K562 (cell line): Measurements from ENCODE around the gene ZFAND2B. TPM values are rescaled to one million over a fixed set of nuclear protein-coding genes. Genes with fewer than 3 reads are reported as not detected.

Experiments
- HMG20A ChIP-seq: fragments of 450-650 bp; formaldehyde crosslinking; conservative IDR thresholded peaks from 2 replicates; pipeline ENCODE4 v1.4.0; 2020; ENCODE audit warnings: mild to moderate bottlenecking, mixed read lengths
- IRF9 ChIP-seq: fragments of 450-650 bp; IDR thresholded peaks from 2 replicates; pipeline ENCODE4 v1.6.1; 2016; ENCODE audit warnings: missing biosample characterization, missing genetic modification characterization
- MXI1 ChIP-seq: IDR thresholded peaks from 2 replicates; pipeline ENCODE4 v1.6.1; 2011; ENCODE audit warnings: low read depth, mild to moderate bottlenecking, improper control_type of control experiment, low read length
- NELFE ChIP-seq: IDR thresholded peaks from 2 replicates; pipeline ENCODE4 v1.6.1; 2011; ENCODE audit warnings: mild to moderate bottlenecking; ENCODE audit not compliant: insufficient read depth, insufficient read length
- NR2C1 ChIP-seq, 2 experiments: fragments of 450-650 bp; IDR thresholded peaks; 2 replicates each; pipeline ENCODE4 v1.6.1; 2017; ENCODE audit warnings: mild to moderate bottlenecking in 2 of 2, antibody characterized with exemption in 1 of 2, inconsistent platforms in 1 of 2, missing compliant biosample characterization in 1 of 2, missing genetic modification characterization in 1 of 2
- PHF8 ChIP-seq: fragments of 200-600 bp; sonication (generic); IDR thresholded peaks from 2 replicates; pipeline ENCODE4 v1.6.1; 2012; ENCODE audit warnings: mixed run types, mild to moderate bottlenecking, inconsistent platforms, low read length, moderate library complexity, borderline replicate concordance
- SFPQ ChIP-seq: fragments of 200-400 bp; formaldehyde crosslinking; IDR thresholded peaks from 2 replicates; pipeline ENCODE4 v1.6.1; 2017; ENCODE audit warnings: mild to moderate bottlenecking, low read depth, low read length, moderate library complexity
- SMARCA5 ChIP-seq: fragments of 450-650 bp; IDR thresholded peaks from 2 replicates; pipeline ENCODE4 v1.6.1; 2016
- XRCC4 ChIP-seq: IDR thresholded peaks from one replicate; pipeline ENCODE4 v1.6.1; 2011; ENCODE audit not compliant: insufficient read depth, insufficient read length; ENCODE audit errors: extremely low read depth
- ZBTB2 ChIP-seq: fragments of 450-650 bp; IDR thresholded peaks from 2 replicates; pipeline ENCODE4 v1.6.1; 2016; ENCODE audit warnings: antibody characterized with exemption
- ZBTB43 ChIP-seq: sonication (generic); formaldehyde crosslinking; IDR thresholded peaks from 2 replicates; pipeline ENCODE4 v1.8.0; 2023; ENCODE audit warnings: mild to moderate bottlenecking, missing genetic modification reagents
- ZBTB8A ChIP-seq: fragments of 450-650 bp; IDR thresholded peaks from 2 replicates; pipeline ENCODE4 v1.6.1; 2018; ENCODE audit warnings: mild to moderate bottlenecking, moderate library complexity; ENCODE audit not compliant: partially characterized antibody
- ZFP36 ChIP-seq: fragments of 150-350 bp; IDR thresholded peaks from 2 replicates; pipeline ENCODE4 v1.6.1; 2018; ENCODE audit warnings: low read length, low read depth; ENCODE audit not compliant: partially characterized antibody
- ZNF140 ChIP-seq: fragments of 250-450 bp; sonication (Bioruptor Pico); IDR thresholded peaks from 2 replicates; pipeline ENCODE4 v1.8.0; 2021; ENCODE audit warnings: moderate library complexity, mild to moderate bottlenecking, inconsistent platforms
- ZNF24 ChIP-seq: fragments of 450-650 bp; IDR thresholded peaks from 2 replicates; pipeline ENCODE4 v1.6.1; 2016
- ZNF778 ChIP-seq: fragments of 450-650 bp; formaldehyde crosslinking; IDR thresholded peaks from 2 replicates; pipeline ENCODE4 v1.4.0; 2020; ENCODE audit warnings: mild to moderate bottlenecking, moderate library complexity
- polyA plus RNA-seq, 8 experiments: library from polyadenylated mRNA; depleted of rRNA in 4 of 8; stranded (reverse) in 5 of 8; unstranded in 3 of 8; fragments of >200 nt; fragmentation: Nextera tagmentation in 2 of 8; fragmentation: Illumina TruSeq in 1 of 8; extraction: Ambion mirVana in 2 of 8; extraction: Trizol in 1 of 8; gene quantifications; 2 replicates each; pipeline versions ENCODE4 v1.2.1 to v1.2.3, GENCODE V29; 2011 to 2014; ENCODE audit warnings: inconsistent platforms in 1 of 8, missing spikeins in 1 of 8
- total RNA-seq, 7 experiments: library from RNA; depleted of rRNA in 6 of 7; stranded (reverse); fragments of >200 nt in 6 of 7; fragmentation: Illumina TruSeq in 2 of 7; extraction: Trizol in 2 of 7; gene quantifications; 2 replicates each; pipeline versions ENCODE4 v1.2.1 to v1.2.3, GENCODE V29; 2011 to 2021; ENCODE audit warnings: low replicate concordance in 1 of 7

ZFAND2B gene
- total and polyA plus RNA-seq, 9 of the 15 experiments (the other 6 are each of a cell fraction or from before 2014, with no cell fraction given): 9.9 to 33.3 (median 26.1) TPM

GRCh38 chr2:219229305-219230058, 22.9 kb downstream of the ZFAND2B start, which contains the start of the genes ANKZF1 and ATG9A (continued):
- no peak for TF ChIP-seq ZBTB43 (CRISPR knock-in tag)
- TF ChIP-seq MXI1: no peak
- TF ChIP-seq ZNF778 (CRISPR knock-in tag): no peak
- peak; percentile 73; the same call in 1 of the 2 replicates for TF ChIP-seq PHF8
- no peak for TF ChIP-seq ZBTB8A
- TF ChIP-seq ZNF140: no peak
- TF ChIP-seq IRF9 (tag): no peak
- TF ChIP-seq NR2C1 (IDR thresholded peaks at IDR 0.05): no peak
- TF ChIP-seq NR2C1 (tag; IDR thresholded peaks at IDR 0.05): no peak
- TF ChIP-seq ZNF24: no peak
- no peak for TF ChIP-seq ZFP36
- TF ChIP-seq ZBTB2: no peak
- TF ChIP-seq HMG20A: no peak
- TF ChIP-seq SFPQ: no peak
- TF ChIP-seq NELFE: no peak
- no peak for TF ChIP-seq XRCC4
- no peak for TF ChIP-seq SMARCA5
